ENCODE results near the gene ACOX2.

ACOX2 gene

DNA sequence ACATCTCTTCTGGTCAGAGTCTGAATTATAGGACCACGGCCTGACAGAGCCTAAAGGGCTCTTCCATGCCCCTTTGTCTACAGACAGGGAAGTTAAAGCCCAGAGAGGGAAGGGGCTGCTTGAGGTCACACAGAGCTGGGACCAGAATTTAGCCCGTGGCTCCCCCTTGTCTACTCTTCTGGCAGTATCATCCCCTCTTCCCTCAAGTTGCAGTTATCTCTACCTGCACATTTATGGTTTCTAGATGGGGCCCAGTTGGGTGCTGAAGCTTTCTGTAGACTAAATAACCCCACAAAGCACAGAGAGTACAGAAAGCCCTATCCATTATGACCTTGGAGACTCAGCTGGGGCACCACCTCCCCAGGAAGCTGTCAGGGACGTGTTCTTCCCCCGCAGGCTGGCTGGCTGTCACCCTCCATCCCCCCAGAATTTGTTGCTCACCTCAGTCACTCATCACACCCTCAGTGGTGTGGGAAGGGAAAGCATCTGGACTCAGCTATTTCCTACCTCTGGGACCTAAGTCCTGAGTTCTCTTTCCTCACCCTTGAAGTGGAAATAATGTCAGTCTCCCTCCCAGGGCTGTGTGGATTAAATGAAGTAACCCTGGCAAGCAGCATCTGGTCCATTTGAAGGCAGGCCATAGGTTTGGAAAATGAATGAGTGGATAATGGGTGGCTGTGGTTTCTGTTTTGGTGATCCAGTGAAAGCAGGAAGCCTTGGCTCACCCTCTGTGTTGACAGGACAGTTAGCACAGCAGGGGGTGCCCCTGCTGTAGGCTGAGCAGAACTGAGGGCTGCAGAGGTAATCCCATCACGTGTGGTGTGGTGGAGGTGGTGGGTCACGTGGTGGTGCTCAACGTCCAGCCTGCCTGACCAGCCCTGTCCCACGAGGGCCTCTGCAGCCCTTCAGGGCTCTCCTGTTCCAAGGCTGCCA lies 16.3 kb downstream of the ACOX2 start:
- Histone ChIP-seq H3K27ac (no peak overlapping the region), H3K4me3 (no peak overlapping the region)

GRCh38 chr3:58519668-58520402 lies 17.2 kb downstream of the ACOX2 start:
- Histone ChIP-seq H3K27ac (no peak overlapping the region), H3K4me3 (no peak overlapping the region)

GRCh38 chr3:58518291-58518789 lies 18.6 kb downstream of the ACOX2 start:
- Histone ChIP-seq H3K4me3 (no peak overlapping the region), H3K27ac (no peak overlapping the region)

- Histone ChIP-seq H3K4me3 (no peak overlapping the region), H3K27ac (no peak overlapping the region)
These were observed 22.6 kb downstream of the ACOX2 start for GRCh38 chr3:58514405-58514804.

- Histone ChIP-seq H3K4me3 (no peak overlapping the region), H3K27ac (no peak overlapping the region)
These were observed 28.6 kb downstream of the ACOX2 start for GRCh38 chr3:58508437-58508836.

- Histone ChIP-seq H3K27ac (no peak overlapping the region), H3K4me3 (no peak overlapping the region)
These were observed 29.5 kb downstream of the ACOX2 start for GRCh38 chr3:58507356-58508078.

- Histone ChIP-seq H3K27ac (no peak overlapping the region), H3K4me3 (no peak overlapping the region)
These were observed 34.1 kb downstream of the ACOX2 start for GRCh38 chr3:58502872-58503271.

DNA sequence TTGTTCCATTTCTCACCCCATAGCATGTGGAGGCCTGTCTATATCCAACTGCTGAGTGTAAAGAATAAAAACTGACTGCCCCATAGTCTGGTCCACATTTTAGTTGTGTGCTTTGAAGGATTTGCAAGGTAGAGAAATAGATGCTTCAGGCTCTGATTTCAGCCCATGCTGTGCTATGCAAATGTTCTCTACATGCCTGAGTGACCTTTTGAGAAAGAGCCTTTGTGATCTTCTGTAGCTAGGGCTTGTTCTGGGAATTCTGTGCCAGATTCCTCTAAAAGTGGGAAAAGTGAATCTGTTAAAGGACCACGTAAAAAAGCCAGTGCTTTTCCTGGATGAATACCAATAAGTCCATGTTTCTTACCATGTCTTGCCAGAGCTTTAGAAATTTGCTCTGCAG lies 39.9 kb downstream of the ACOX2 start:
- Histone ChIP-seq H3K27ac (peak overlapping the region in 1 of 21 experiments; percentile 1), H3K4me3 (no peak overlapping the region)

DNA sequence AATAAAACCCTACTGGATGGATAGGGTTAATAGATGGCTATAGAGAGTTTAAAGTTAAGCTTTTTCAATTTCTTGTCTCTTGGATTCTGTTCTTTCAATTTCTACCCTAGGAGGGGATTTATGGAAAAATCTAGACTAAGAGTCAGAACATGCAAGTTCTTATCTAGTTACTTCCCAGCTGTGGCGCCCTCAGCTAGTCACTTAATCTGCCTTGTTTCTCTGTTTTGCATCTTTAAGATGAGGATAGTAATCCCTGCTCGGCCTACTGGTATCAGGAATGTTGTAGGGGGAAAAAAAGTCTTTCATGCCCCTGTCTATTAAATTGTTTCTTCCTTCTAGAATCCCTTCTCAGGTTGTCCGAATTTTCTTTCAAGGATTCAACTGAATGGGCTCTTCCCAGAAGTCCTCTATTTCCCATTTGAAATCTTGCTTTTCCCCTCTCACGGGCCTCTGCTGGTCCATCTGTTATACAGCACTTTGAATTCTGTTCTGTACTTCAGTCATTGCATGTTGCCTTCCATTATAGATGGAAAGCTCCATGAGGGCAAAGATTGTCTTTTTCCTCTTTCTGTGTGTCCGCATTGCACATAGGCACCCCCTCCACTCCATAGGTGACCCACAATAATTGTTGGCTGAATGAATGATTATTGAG lies 40.7 kb downstream of the ACOX2 start:
- Histone ChIP-seq H3K27ac (no peak overlapping the region), H3K4me3 (no peak overlapping the region)

GRCh38 chr3:58495101-58495500 lies 41.9 kb downstream of the ACOX2 start:
- no peak overlapping the region for H3K27ac ChIP-seq
- no peak overlapping the region for H3K4me3 ChIP-seq

GRCh38 chr3:58494107-58494506 lies 42.9 kb downstream of the ACOX2 start:
- Histone ChIP-seq H3K27ac (no peak overlapping the region), H3K4me3 (no peak overlapping the region)

- peak overlapping the region; percentile 62 to 84 (median 75) for H3K4me3 ChIP-seq
- H3K27ac ChIP-seq: peak overlapping the region; percentile 4 to 94 (median 74)
These were observed 44.5 kb downstream of the ACOX2 start for GRCh38 chr3:58492494-58492905.

GRCh38 chr3:58491506-58492402 lies 45.2 kb downstream of the ACOX2 start, which contains the start of gene KCTD6:
Gene KCTD6 (plus strand): TSS chr3:58492096. CDS start chr3:58498756, 6,660 bp downstream.
- H3K4me3 ChIP-seq: peak within 1 kb of the TSS; percentile 62 to 84 (median 75)

GRCh38 chr3:58490860-58491501 lies 46.0 kb downstream of the ACOX2 start:
- H3K27ac ChIP-seq: peak overlapping the region in 20 of 21 experiments; percentile 37 to 84 (median 66)
- H3K4me3 ChIP-seq: peak overlapping the region in 6 of 7 experiments; percentile 3 to 84 (median 76)

More at GRCh38 chr3:58491506-58492402, 45.2 kb downstream of the ACOX2 start, which contains the start of gene KCTD6:
- H3K27ac ChIP-seq: peak within 1 kb of the TSS; percentile 47 to 94 (median 79)

DNA sequence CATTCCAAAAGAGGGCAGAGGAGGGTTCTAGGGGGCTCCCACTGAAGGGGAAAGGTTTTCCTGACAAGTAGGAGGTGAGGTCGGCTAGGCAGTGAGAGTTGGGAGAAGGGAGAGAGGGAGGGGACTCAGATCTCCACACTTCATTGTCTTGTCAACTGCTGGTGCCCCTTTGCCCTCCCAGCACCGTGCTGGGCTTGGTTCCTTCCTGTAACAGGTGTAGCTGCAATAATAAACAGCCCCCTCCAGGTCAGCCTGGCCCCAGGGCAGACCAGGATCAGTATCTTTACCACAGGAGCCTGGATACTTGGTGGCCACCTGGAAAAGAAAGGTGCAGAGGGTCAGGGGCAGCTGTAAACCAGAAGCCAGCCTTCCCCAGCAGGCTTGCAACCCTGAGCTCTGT lies 48.0 kb downstream of the ACOX2 start:
- no peak overlapping the region for H3K27ac ChIP-seq
- no peak overlapping the region for H3K4me3 ChIP-seq

DNA sequence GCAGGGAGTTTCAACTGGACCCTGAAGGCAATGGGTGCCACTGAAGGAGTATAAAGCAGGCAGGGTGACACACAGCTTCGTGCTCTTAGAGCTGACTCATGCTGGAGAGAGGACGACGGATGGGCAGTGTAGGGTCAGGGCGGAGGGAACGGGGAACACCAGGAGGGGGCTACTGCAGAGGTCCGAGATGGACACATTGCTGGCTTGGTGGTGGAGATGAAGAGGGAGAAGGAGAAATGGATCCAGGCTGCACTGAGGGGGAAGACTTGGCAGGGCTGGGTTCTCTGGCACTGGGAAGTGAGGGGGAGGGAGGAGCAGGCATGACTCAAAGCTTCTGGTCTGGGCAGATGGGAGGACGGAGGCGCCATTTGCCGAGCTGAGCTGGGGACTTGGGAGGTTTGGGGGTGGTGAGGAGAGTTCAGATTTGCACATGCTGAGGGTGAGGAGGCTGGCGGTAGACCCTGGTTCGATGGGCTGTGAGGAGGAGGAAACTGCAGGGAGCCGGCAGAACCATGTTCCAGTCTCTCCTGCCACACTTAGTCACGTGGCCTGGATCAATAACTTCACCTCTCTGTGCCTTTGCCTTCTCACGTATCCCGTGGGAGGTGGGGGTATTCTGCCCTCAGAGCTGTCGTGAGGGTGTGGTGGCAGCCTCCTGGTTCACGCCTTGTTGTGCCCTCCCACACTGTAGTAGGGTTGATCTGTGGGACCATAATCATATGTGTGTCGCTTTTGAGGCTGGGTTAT lies 49.7 kb downstream of the ACOX2 start:
- H3K27ac ChIP-seq: peak overlapping the region in 6 of 21 experiments; percentile 17 to 55 (median 34)
- H3K4me3 ChIP-seq: no peak overlapping the region

Measured in skin epidermis (tissue), 12 donors.